SKM-1 treated with dmso at 0.1 percent for 144 hours (cell line): ENCODE results near the gene MOB1A.
A peak's percentile ranks its signal among the peaks of the same experiment; 100 is the strongest.
"Not testable (repeated sequence)": the region's sequence is repeated elsewhere in the genome, so short reads cannot be mapped to it uniquely, and the experiment has no call there.

Experiments
- DNase-seq: peaks from one replicate; lab custom pipeline; 2025; ENCODE audit not compliant: unreplicated experiment; lab: John Stamatoyannopoulos, UW

MOB1A gene

DNA sequence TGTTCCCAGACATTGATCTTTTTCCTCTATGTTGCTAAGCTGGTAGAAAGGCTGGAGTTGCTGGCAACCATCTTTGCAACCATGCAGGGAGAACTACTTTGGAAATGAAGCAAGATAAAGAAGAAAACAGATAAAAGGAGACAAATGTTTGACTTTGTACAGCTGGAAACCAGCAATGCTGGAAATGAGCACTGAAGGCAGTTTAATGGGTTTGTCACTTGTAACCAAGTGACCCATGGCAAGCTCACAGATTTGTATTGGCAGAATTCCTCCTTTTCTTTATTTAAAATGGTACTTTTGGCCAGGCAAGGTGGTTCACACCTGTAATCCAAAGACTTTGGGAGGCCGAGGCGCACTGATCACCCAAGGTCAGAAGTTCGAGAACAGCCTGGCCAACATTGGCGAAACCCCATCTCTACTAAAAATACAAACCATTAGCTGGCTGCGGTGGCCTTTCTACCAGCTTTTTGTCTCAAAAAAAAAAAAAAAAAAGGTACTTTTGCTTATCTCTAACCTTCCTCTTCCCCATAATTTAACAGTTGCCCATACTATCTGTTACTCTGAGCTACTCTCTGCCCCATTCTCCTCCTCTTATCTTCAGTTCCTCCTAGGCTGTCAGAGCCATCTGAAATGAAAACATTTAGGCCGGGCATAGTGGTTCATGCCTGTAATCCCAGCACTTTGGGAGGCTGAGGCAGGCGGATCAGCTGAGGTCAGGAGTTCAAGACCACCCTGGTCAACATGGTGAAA is 28.9 kb downstream of the MOB1A start:
- DNase-seq: no peak

DNA sequence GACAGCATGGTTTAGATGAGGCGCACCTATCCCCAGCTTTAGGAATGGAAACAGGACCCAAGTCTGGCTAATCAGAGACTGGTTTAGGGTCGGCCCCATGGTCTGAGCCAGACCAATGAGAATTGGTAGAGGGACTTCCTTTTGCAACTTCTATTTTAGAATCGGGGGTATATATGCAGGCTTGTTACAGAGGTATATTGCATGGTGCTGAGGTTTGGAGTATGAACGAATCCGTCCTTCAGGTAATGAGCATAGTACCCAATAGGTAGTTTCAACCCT is 29.5 kb downstream of the MOB1A start:
- no peak for DNase-seq

DNA sequence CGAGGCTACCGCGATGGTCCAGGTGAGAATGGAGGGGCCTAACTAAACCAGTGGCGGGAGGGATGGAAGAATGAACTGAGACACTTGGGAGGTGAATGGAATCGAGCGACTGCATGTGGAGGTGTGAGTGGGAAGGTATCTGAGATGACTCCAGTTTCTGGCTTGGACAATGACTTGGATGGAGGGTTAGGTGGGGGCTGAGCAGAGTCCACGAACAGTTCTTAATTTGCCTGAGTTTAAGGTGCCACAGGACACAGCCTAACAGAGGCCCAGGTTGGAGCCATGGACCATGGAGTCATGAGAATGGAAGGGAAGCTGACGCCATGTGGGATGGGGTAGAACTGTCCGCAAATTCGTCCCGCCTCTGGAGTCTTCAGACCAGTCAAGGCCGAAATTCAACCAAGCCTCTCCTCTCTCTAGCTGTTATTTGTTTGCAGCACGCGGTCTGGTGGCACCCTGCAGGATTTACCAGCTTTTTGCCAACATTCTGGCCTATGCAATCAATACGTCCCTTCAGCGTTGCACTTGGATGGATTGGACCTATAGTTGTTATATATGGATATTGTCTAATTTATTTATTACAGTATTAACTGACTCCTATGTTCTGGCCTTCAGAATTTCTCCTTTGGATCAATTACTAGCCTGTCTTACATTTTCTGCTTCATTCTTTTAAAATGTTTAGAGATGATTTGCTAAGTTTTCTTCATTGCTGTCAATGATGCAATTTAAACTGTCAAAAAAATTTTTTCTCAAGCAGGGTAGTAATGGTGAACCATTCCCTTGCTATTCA is 30.0 kb downstream of the MOB1A start:
- no peak for DNase-seq

DNA sequence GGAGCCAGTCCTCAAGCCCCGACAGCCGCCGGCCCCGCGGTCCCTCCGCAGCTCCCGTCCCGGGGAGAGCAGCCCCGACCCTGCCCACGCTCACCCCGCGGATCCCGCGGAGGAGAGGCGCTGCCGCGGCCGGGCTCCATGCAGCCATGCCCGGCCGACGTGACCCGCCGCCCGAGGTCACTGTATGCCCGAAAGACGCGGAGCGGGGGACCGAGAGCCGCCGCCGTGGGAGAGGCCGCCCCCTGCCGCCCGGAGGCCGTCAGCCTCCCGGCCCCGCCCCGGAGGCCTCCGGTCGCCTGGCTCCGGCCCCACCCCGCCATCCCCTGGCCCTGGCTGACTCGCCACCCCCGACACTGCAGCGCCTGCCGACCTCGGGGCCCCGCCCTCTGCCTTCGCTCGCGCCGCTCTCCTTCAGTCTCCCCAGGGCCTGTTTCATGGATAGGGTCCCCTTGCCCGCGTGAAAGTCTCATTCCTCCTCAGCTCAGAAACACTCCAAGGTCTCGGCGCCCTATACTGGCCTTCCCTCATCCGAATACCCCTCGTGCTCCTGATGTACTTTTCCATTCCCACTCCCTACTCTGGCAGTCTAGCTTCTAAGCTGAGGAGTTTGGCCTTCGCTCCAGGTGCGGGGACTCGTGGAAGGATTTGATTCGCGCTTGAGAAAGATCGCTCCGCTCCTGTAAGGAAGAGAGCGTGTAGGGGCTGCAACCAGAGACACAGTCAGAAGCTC is 30.8 kb downstream of the MOB1A start, which contains the start of gene BOLA3:
BOLA3 (minus strand) TSS at position 186 of the 730 bp plus-strand sequence; CDS start at position 148, 38 bp downstream.
- DNase-seq: peak; percentile 76

DNA sequence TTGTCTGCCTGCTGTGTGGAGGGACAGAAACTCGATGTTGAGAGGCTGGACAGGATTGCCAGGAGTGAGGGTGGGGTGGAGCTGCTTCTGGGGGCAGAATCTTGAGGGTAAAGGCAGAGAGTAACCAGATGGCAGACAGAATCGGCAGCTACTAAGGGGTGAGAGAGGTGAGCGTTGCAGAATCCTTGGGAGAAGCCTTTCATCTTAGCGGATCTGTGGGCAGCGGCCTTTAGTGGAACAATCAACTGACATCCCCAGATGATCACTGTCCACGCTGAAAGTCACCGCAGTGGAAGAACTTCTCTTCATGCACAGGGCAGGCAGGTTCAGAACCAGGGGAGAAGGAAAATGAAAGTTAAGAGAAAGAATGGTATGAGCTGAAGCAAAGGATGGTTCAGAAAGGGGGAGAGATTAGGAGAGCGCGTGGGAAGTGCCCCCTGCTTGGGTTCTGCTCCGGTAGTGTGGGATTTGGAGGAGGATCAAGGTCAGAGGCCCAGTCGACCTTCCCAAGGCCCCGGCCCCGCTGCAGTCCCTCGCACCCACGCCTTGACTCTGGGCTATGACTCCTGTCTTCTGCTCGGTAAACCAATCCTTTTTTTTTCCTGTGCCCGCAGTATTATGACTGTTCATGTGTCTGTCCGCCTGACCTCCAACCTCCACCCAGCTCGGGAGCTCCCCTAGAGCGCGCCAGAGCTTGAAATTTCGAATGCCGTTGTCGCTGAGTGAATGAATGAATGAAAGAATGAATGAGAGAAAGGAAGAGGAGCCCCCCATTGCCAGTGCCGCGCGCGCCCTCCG is 31.6 kb downstream of the MOB1A start:
- DNase-seq: peak; percentile 31

DNA sequence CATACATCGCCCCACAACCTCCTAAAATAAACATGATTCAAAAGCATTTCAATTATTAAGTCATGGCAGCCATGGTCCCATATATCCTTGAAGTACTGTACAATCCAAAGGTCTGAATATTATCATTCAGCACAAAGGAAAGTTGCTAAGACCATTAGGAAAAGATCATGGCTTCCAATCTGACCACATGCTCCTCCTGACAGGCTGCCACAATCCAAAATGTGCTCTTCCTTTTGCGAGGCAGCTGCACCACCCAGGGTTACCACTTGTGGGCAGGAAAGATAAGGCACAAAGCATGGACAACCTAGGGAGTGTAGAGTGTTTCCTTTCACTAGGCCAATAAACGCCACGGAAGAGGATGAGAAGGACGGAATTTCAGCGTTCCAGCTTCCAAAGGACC is 36.3 kb downstream of the MOB1A start:
- no peak for DNase-seq

DNA sequence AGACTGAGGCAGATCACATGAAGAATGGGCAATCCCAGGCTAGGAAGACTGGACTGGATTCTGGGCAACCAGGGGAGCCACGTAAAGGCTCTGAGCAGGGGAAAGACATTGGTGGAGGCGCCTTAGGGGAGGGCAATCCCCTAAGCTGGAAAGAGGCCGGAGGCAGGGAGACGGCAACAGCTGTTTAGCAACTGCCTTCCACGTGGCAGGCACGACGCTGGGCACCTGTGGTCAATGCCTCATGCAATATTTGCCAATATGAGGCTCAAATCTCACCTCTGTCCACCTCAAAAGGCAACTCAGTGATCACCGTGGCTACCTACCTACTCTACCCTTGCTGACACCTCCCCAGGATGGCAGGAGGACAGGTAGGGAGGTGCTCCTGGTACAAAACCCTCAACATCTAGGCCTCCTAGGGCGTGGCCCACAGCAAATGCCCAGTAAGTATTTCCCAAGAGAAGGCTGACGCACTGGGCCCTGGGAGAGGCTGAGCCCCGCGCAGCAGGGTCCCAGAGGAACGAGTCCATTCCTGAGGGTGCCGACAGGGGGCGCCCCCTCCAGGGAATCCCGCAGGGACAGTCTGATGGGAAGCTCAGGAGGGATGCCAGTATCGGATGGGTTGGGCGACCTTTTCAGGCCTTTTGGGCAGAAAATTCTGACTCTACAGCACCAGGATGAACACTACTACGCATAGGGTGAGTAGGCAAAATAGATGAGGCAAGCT is 39.9 kb downstream of the MOB1A start:
- peak; percentile 8 for DNase-seq

DNA sequence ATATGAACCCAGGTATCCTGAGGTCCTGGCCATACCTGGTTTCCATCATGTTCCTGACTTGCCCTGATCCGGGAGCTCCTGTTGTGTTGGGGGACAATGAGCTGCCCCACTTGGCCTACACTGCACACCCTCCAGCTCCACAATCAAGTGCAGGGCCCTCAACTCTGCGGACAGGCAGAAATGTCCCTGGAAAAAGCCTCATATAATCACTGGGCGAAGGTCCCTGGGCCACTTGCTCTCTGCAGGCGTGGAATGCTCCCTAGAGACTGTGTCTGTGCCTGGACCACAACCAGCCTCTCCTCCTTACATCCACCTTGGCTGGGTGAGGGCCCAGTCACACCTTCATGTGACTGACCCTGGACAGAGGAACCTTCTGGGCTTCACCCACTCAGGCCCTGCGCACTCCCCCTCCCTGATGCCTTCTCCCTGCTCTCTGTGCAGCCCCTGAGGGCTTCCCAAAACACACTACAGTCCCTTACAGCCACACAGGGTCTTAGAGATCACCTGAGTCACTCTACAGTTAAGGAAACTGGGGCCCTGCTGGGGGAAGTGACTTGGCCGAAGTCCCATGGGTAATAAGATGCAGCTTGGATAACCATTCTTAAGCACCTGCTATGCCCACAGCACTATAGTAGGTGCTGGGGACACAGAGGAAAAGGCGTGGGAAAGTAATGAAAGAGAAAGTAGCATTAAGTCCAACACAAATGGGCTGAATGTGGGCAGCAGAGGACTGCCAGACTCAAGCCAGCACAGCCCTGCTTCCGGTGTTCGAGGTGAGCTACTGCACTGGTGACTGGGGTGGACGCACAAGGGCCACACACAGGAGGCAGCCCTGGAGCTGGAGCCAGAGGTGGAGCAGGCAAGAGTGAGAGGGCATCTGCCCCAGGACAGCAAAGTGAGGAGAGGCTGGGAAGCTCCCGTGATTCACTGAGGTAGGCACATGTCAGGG is 40.8 kb downstream of the MOB1A start:
- no peak for DNase-seq

DNA sequence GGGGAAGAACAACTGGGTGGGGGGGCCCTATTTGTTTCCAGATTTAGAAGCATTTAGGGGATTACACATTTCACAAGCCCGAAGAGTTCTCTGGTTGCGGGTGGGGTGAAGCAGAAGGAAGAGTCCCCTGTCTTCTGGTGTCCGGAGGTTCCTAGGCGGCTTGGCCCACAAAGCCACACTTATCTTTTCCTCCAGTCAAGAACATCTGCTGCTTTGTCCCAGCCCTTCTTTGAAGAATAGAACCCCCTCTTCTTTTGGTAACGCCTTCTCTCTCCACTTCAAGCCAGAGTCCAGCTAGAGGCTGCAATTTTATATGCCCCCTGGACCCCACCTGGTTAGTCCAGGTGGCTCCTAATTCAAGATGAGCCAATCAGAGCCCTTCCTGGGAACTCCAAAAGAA is 46.8 kb downstream of the MOB1A start:
- no peak for DNase-seq

DNA sequence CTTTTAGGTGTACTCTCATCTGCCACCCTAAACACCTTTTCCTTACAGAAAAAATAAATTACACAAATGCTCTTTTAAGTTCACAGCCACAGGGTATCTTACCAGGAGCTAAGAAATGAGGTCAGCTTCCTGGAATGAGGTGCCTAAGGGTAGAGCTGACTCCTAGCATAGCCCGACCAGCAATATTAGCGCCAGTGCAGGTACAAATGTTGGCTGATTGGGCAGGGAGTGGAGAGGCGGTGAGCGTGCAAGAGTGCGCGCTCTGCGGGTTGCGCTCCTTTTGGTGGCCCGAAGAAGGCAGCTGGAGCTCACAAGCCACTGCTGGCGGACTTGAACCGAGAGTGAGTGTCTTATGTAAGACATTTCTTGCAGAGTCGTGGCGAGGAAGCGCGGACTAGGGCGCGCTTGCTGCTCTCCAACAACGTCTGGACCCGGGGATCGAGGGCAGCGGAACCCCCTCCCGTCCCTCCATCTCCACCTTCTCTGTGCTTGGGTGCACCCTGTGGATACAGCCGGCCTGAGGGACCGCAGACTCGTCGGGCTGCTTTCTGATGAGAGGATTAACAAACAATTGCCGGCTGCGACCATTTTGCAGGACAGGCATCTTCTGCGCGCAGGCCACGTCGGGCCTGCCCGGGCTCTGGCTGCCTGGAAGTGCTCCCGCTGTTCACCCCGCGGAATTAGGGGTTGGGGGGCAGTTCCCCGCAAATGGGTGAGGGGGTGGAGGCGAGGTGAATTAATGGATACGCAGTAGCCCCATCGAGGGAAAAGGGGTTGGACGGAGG is 48.3 kb downstream of the MOB1A start:
- no peak for DNase-seq

DNA sequence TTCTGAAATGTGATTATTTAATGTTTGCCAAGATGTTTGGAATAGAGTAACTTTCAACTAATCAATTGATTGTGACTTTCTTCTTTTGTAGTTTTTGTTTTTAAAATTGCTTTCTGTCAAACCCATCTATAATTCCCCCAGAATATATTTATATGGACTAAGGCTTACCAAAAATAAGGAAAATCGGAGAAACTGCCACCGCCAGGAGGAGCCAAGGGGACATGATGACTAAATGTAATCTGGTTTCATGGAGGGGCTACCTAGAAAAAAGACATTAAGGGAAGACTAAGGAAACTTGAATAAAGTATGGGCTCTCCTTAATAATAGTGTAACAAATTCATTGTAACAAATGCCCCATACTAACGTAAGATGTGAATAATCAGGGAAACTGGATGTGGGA is 50.5 kb downstream of the MOB1A start:
- DNase-seq: no peak

DNA sequence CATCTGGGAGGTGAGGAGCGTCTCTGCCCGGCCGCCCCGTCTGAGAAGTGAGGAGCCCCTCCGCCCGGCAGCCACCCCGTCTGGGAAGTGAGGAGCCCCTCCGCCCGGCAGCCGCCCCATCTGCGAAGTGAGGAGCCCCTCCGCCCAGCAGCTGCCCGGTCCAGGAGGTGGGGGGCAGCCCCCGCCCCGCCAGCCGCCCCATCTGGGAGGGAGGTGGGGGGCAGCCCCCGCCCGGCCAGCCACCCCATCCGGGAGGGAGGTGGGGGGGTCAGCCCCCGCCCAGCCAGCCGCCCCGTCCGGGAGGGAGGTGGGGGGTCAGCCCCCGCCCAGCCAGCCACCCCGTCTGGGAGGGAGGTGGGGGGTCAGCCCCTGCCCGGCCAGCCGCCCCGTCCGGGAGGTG is 54.7 kb downstream of the MOB1A start:
- DNase-seq: not testable (repeated sequence)

DNA sequence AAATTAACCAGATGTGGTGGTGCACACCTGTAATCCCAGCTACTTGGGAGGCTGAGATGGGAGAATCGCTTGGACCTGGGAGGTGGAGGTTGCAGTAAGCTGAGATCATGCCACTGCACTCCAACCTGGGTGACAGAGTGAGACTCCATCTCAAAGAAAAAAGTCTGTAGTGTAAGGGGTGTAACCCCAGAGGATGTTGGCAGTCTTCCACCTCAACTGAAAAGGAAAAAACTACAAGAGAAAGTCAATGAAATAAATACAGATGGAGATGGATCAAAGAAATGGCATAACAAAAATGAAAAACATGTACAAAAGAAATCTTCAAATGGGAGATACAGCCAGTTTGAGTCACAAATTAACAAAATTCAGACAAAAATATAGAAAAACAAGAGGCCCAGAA is 56.8 kb downstream of the MOB1A start:
- not testable (repeated sequence) for DNase-seq

DNA sequence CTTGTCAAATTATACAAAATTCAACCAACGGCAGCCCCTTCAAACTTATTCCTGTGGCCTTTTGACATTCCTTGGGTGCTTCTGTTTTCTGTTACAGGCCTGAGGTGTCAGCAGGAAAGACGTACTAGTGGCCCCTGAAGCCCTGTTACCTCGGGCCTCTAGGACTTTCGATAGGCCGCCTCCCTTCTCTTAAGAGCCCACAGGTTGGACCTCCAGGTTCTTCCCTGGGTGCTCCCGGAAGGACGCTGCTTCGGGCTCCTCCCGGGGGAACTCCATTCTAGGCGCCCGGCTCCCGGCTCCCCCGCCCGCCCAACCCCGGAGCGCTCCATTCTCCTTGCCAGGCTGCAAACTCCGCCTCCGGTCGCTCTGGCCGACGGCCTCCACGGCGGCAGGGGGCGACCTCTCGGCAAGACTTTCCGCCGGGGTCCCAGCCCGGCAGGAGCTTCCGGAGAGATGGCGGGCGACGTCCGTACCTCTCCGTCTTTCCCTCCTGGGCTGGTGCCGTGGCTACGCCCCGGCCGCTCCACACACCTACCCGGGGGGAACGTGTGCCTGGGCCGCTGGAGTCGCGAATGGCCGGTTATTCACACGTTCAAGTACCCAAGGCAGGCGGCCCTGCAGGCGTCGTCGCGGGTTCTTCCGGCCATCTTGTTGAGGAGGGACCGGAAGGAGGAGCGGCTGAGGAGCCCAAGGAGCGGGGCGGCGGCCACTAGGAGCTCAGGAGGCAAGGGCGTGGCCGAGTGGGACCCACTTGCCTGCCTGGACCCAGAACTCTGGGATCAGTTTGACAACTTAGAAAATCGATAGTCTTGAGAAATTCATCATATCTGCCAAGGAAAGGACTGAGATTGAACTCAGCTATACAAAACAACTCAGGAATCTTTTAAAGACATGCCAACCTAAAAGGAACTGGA is 58.5 kb downstream of the MOB1A start:
- peak; percentile 30 for DNase-seq

DNA sequence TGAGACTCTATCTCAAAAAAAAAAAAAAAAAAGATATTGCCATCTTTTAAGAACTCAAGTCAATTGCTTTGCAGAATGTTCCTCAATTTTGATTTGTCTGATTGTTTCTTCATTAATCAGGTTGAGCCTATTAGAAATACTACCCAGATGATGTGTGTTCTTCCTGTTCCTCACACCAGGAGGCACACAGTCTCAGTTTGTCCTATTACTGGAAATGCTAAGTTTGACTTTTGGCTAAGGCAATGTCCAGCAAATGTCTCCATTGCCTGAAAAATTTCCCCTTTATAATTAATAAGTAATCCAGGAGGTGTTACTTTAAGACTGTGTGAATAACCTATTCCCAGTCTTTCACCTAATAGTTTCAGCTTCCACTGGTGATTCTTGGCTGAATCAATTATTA is 59.3 kb downstream of the MOB1A start:
- no peak for DNase-seq

DNA sequence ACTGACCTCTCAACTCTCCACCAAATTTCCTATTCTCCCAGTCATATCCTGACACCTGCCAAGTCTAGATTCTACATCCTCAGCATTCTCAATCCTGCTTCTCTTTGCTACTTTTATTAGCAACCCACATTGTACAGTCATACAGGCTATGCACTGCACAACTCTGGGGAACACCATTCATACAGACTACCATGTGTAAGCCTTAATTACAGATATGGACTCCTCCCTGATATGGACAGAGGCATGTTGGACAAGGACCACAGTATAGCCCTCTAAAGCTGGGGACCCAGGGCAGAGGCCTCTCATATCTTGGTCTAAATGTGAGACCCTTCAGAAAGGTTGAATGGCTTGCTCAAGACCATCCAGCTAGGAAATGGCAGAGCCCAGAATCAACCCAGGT is 67.3 kb downstream of the MOB1A start:
- DNase-seq: no peak

DNA sequence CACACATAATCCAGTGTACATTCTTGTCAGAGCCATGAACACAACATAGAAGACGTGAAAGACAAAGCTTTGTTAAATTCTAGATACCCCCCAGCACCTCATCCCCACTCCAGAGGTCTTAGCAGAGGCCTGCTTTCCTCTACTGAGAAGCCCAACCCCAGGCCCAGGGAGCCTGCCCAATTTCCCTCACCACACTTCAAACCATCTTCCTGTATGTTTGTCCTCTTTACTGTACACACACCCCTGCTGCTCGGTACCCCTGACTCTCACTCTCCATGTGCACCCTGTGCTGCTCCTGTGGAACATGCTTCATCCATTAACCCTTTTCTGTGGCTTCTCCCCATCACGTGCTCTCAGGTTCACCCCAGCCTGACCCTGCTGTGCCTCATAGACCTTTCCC is 68.1 kb downstream of the MOB1A start:
- no peak for DNase-seq

DNA sequence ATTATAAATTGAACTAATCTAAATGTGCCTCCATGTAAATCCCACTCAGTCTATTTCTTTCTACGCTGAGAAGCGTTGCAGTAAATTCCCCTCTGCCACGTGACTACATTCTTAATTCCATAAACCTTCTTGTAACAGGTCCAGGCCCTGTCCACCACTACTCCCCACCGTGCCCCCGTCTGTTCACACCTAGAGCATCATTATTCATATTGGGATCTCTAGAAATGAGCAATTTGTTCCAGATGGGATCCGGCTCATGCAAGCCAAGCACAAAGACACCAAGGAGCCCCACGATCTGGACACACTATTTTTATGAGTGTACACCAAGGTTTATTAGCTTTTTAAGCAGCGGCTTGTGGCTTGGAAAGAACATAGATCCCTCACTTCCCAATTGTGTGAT is 69.1 kb downstream of the MOB1A start:
- no peak for DNase-seq
